Ovary (tissue), 9 donors: ENCODE measurements around the gene CD101. TPM values are rescaled to one million over a fixed set of nuclear protein-coding genes. Genes with fewer than 3 reads are reported as not detected.

Experiments used
- DNase-seq, 5 donors: peaks; one replicate each; pipeline ENCODE4 v3.0.0-alpha.2; 2019 to 2020
- H3K27ac ChIP-seq, 2 donors: fragments of 200-600 bp; one replicate each; pipeline versions ENCODE4 v1.5.1 to v1.8.0; 2019 to 2022
- H3K27me3 ChIP-seq: fragments of 200-600 bp; one replicate; pipeline ENCODE4 v1.8.0; 2022
- H3K36me3 ChIP-seq: fragments of 200-600 bp; sonication (generic); one replicate; pipeline ENCODE4 v1.5.1; 2019
- H3K4me1 ChIP-seq: one replicate; pipeline ENCODE4 v1.8.1; 2013; ENCODE audit warnings: mild to moderate bottlenecking, moderate library complexity; ENCODE audit not compliant: insufficient read depth
- H3K4me3 ChIP-seq: fragments of 200-600 bp; sonication (generic); one replicate; pipeline ENCODE4 v1.5.1; 2017
- H3K9me3 ChIP-seq, 2 donors: fragments of 200-600 bp in 1 of 2; sonication (generic) in 1 of 2; one replicate each; pipeline versions ENCODE4 v1.5.1 to v1.8.1; 2013 to 2019; ENCODE audit warnings: mild to moderate bottlenecking in 1 of 2, moderate library complexity in 1 of 2
- EP300 ChIP-seq: sonication (generic); formaldehyde crosslinking; IDR thresholded peaks from one replicate; pipeline ENCODE4 v1.6.1; 2017; ENCODE audit warnings: antibody characterized with exemption
- POLR2A ChIP-seq: fragments of 450-650 bp; IDR thresholded peaks from one replicate; pipeline ENCODE4 v1.6.1; 2017; ENCODE audit warnings: antibody characterized with exemption, mild to moderate bottlenecking, moderate library complexity
- WGBS, 3 donors: extraction: QIAGEN DNeasy Blood & Tissue Kit in 1 of 3; methylation state at CpG; one replicate each; pipeline versions ENCODE4 v1.1.5 to v1.1.7; 2013 to 2017; 5-methylcytosine and 5-hydroxymethylcytosine counted together
- intact Hi-C, 4 donors: fragments of 100-400 bp; cut with DNase I; formaldehyde crosslinking; loops; one replicate each; pipeline versions ENCODE4 v1.11.0 to v1.15.1; 2022 to 2023
- polyA plus RNA-seq, 2 donors: library from polyadenylated mRNA; stranded (reverse); fragments of 200-250 nt in 1 of 2; fragments of 350-450 nt in 1 of 2; fragmentation: Illumina TruSeq in 1 of 2; extraction: RNeasy Lipid Tissue Mini Kit (QIAGEN cat#74804) in 1 of 2; gene quantifications; one replicate each; pipeline ENCODE4 v1.2.3, GENCODE V29; 2013 to 2014
- total RNA-seq, 7 donors: library from RNA; depleted of rRNA in 2 of 7; stranded (reverse); fragments of >200 nt in 2 of 7; fragmentation: NEBNext Ultra II Directional in 3 of 7; extraction: Animal tissue kit (Norgen Biotek cat#: 25700) in 3 of 7; gene quantifications; one replicate each; pipeline versions ENCODE4 v1.1.0 to v1.2.4, GENCODE V29; 2016 to 2023
- TF ChIP-seq, protein P1 (sequence below), 3 donors: fragments of 450-650 bp in 2 of 3; fragments of 200-600 bp in 1 of 3; IDR thresholded peaks; one replicate each; pipeline versions ENCODE4 v1.5.1 to v1.8.0; 2016 to 2022; ENCODE audit warnings: antibody characterized with exemption in 3 of 3, mild to moderate bottlenecking in 1 of 3
- donor health status: DM: no; HTN: no; CAD: no; lungs with moderate emphysema.
- donor health status: DM: no; HTN: no; CAD: no.
- donor health status: Bipolar disorder and iron deficiency.
- donor health status: DM: yes; HTN: yes; CAD: no.
- donor health status: DM: no; HTN: no; CAD: no.
- donor health status: DM: yes; HTN: yes; CAD: no.

The CD101 gene
- total and polyA plus RNA-seq, 9 donors = 0.30 to 1.6 (median 1.1) TPM

GRCh38 chr1:117003223-117003875 is 1.8 kb downstream of the CD101 start:
- Histone ChIP-seq H3K36me3 (no peaks in the 10 kb centered on the region), H3K27me3 (no peaks in the 10 kb centered on the region), H3K4me3 (no peak overlapping the region), H3K9me3 (no peaks in the 10 kb centered on the region), H3K4me1 (no peaks in the 10 kb centered on the region), H3K27ac (no peak overlapping the region)
- no peak for DNase-seq
- no peak for TF ChIP-seq EP300
- TF ChIP-seq, protein P1, sequence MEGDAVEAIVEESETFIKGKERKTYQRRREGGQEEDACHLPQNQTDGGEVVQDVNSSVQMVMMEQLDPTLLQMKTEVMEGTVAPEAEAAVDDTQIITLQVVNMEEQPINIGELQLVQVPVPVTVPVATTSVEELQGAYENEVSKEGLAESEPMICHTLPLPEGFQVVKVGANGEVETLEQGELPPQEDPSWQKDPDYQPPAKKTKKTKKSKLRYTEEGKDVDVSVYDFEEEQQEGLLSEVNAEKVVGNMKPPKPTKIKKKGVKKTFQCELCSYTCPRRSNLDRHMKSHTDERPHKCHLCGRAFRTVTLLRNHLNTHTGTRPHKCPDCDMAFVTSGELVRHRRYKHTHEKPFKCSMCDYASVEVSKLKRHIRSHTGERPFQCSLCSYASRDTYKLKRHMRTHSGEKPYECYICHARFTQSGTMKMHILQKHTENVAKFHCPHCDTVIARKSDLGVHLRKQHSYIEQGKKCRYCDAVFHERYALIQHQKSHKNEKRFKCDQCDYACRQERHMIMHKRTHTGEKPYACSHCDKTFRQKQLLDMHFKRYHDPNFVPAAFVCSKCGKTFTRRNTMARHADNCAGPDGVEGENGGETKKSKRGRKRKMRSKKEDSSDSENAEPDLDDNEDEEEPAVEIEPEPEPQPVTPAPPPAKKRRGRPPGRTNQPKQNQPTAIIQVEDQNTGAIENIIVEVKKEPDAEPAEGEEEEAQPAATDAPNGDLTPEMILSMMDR (IDR thresholded peaks at IDR 0.05) = no peak
- 95 to 98% (median 96%) methylated on average over 2 of the region's 2 CpGs for WGBS, 3 donors
- intact Hi-C loops = no loop called here

DNA sequence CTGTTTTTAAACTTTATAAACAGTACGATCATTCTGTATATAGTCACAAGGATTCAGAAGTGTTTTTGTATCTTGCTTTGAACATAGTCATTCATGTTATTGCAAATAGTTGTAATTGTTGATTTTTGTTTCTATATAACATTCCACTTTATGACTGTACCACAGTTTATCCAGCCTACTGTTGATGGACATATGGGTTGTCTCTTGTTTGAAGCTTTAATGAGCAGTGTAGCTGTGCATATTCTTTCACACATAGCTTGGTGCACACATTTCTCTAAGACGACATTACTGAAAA is 6.1 kb downstream of the CD101 start:
- no peaks in the 10 kb centered on the region for H3K27me3 ChIP-seq
- H3K4me1 ChIP-seq = no peaks in the 10 kb centered on the region
- H3K9me3 ChIP-seq = no peaks in the 10 kb centered on the region
- no peak overlapping the region for H3K4me3 ChIP-seq
- intact Hi-C loops = no loop called here
- 93 to 95% (median 94%) methylated on average over 2 of the region's 2 CpGs for WGBS, 3 donors
- no peak overlapping the region for H3K27ac ChIP-seq
- TF ChIP-seq, protein P1 (IDR thresholded peaks at IDR 0.05) = no peak
- TF ChIP-seq EP300 = no peak
- no peak for TF ChIP-seq POLR2A
- H3K36me3 ChIP-seq = no peaks in the 10 kb centered on the region
- no peak for DNase-seq

GRCh38 chr1:117008656-117009055 is 7.1 kb downstream of the CD101 start:
- DNase-seq = no peak
- H3K36me3 ChIP-seq = no peaks in the 10 kb centered on the region
- WGBS, 3 donors = 67 to 68% (median 67%) methylated on average over 2 of the region's 2 CpGs

DNA sequence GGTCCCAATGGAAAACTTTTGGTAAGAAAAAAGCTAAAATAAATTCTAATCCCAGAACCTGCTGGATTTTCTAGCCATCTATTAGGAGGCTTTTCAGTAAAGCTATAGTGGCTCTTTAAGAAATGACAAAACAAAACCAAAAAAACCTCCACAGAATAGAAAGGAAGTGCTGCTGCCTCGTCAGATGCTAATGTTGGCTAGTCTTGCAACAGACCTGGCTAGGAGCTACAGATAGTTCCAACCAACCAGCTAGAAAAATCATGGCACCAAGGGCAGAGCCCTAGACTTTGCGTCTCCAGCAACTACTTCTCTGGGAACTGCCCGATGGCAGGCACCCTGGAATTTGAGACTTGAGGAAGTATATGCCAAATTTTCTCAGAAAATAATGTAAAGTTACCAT is 7.6 kb downstream of the CD101 start:
- WGBS, 3 donors = 70 to 76% (median 72%) methylated on average over 3 of the region's 3 CpGs
- TF ChIP-seq POLR2A (no peak), EP300 (no peak)
- TF ChIP-seq, protein P1 (IDR thresholded peaks at IDR 0.05) = no peak
- DNase-seq = no peak
- H3K36me3 ChIP-seq = no peaks in the 10 kb centered on the region
- H3K27ac ChIP-seq = no peak overlapping the region
- H3K9me3 ChIP-seq = no peaks in the 10 kb centered on the region
- no peak overlapping the region for H3K4me3 ChIP-seq
- no peaks in the 10 kb centered on the region for H3K27me3 ChIP-seq
- no peaks in the 10 kb centered on the region for H3K4me1 ChIP-seq
- intact Hi-C loops = no loop called here

More at GRCh38 chr1:117008656-117009055, 7.1 kb downstream of the CD101 start:
- Histone ChIP-seq H3K4me1 (no peaks in the 10 kb centered on the region), H3K4me3 (no peak overlapping the region), H3K27me3 (no peaks in the 10 kb centered on the region), H3K27ac (no peak overlapping the region), H3K9me3 (no peaks in the 10 kb centered on the region)
- intact Hi-C loops = no loop called here
- TF ChIP-seq, protein P1 (IDR thresholded peaks at IDR 0.05) = no peak
- TF ChIP-seq POLR2A (no peak), EP300 (no peak)
